Stimulated activated CD8-positive, alpha-beta memory T cell treated with anti-CD3 and anti-CD28 coated beads, Interleukin-12 subunit alpha, Interleukin-12 subunit beta, amount 100 ng/mL, for 4 hours (primary cell): ENCODE measurements around the gene SRMS.

Source experiments
- DNase-seq: peaks from one replicate; pipeline ENCODE4 v3.0.0-alpha.2; 2020; ENCODE audit warnings: low read depth

SRMS gene

DNA sequence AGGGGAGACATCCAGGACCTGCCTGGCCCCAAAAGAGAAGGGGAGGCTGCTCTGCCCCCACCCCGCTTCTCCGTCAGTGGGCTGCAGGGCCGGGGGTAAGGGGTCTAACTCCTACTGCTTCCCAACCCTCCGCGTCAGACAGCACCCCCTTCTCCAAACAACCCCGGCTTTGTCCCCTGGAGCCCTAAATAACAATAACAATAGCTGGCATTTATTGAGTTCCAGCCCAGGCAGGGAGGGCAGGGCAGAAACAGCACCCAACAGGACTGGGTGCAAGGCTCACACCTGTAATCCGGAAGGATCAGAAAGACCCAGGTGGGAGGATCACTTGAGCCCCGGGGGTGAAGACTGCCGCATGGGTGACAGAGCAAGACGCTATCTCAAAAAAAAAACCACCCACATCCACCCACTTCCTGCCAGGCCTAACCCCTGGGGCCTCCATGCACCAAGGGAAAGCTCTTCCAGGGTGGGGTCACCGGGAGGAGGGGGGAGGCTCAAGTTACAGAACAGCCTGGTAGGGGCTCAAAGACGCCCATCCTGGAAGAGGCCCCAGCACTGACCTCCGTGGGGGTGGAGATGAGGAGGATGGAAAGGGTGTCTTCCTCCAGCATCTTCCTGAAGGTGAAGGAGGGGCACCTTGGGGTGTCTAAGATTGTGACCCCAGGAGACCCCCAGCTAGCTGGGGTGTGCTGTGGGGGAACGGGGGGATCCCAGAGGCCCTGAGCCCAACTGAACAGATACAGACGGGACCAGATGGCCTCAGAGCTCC is 5.1 kb upstream of the SRMS start:
- DNase-seq: peak; percentile 17

DNA sequence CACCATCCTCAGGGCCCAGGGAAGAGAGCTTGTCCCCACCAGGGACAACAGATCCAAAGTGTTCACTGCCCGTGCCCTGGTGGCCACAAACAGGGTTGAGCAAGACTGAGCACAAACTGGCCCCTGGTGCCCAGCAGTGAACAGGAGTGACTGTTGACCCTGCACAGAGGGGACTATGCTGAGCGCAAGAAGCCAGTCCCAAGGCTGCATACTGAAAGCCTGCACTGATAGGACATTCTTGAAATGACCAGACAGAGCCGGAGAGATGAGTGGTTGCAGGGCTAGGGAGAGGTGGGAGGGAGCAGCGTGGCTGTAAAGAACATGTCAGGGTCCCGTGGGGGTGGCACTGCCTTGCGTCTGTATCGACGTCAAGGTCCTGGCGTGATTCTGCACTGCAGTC is 3.5 kb upstream of the SRMS start:
- no peak for DNase-seq

DNA sequence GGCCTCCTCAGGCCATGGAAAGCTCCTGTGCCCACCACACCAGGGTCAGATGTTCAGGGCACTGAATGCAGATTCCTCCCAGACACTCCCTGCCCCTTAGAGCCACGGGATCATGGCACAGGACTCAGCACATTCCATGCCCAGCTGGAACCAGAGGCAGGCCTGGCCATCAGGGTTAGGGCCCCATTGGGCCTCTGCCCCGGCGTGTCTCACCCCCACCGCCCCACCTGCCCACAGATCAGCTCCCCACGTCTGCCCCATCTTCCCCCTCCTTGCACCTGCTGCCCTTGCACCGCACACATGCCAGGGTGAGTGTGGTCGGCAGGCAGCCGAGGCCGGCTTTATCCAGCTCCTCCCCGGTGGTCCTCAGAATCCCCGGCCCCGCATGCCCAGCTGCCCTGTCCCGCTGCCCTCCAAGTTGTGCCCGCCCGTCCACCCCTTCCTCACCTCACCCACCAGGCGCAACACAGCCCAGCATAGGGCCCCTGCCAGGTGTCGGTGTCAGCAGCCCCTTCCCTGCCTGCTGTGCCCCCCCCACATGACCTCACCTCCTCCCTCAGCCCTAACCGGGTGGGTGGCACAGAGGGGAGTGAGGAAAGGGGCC is 2.2 kb upstream of the SRMS start:
- no peak for DNase-seq

DNA sequence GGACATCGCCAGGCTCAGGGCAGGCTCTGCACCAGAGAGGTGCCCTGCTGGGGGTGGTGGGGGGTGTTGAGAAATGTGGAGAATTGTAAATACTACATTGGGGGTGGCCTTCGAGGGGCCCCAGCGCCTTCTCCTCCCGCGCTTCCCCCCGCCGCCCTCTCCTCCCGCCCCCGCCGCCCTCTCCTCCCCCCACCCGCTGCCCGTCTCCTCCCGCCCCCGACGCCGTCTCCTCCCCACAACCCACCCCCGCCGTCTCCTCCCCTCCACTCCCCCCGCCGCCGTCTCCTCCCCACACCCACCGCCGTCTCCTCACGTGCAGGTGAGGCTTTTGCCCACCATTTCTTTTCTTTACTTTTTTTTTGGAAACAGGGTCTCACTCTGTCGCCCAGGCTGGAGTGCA is 1.5 kb upstream of the SRMS start:
- DNase-seq: no peak

DNA sequence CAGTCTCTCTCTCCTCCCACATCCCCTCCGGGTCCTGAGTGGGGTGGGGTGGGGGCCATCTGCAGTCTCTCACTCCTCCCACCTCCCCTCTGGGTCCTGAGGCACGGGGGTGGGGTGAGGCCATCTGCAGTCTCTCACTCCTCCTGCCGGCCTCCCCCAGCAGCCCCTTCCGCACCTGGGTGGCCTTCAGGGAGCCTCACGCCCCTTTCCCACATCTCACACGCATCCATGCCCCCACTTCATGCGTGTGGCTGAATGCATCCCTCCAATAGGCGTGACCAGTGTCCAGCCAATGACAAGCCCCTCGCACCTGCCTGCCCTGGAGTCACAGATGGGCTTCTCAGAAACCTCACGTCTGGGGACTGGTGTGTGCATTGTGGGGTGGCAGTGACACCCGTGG is 993 bp upstream of the SRMS start:
- no peak for DNase-seq

DNA sequence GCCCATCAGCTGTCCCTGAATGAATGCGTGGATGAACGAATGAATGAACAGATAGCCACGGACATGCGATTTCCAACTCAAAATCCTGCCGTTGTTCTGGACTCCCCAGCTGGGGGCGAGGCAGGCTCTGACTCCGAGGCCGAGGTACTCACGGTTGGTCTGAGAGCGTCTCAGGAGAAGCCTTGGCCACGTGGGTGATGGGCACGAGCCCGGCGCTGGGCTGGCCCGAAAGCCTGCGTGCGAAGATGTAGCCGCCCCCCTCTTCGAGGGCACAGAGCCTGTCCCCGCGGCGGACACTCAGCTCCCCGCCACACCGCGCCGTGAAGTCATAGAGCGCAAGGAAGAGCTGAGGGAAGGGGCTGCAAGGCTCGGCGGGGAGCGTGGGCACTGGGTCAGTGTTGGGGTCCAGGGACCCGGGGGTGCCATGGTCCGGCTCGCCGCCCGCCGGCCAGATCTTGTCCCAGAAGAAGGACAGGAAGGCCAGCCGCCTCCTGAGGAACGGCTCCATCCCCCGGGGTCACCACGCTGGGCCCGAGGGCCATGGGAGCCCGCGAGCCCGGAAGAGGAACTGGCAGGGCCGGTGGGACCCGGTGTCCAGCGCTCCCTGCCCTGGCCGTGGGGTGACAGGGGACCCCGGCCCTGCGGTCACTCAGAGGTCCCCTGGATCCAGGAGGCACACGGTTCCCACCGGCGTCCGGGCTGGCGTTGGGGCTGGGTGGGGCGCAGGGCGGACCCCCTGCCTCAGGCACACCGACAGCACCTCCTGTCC is 409 bp downstream of the SRMS start:
- no peak for DNase-seq

DNA sequence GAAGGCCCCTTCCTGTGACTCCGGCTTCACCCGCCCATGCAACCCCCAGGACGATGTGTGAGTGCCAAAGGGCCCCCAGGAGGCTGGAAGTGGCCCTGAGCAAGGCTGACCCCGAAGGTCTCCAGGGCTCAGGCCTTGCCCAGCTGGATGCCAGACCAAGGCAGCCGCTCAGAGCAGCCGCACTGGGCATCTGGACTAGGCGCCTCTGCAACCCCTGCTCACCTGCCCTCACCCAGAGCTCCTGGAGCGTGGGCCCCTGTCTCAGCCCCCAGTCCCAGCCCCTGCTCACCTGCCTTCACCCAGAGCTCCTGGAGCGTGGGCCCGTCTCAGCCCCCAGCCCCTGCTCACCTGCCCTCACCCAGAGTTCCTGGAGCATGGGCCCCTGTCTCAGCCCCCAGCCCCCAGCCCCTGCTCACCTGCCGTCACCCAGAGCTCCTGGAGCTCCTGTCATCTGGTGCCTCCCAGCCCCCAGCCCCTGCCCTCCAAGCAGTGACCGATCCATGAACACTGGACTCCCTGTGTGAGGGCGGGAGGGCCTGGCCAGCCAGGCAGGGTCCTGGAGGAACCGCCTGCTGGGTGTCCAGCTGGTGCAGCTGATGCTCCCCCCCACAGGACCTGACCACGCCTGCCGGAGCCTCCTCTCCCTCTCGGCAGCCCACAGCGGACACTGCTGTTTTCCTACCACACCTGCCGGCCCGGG is 1.1 kb downstream of the SRMS start:
- DNase-seq: no peak

DNA sequence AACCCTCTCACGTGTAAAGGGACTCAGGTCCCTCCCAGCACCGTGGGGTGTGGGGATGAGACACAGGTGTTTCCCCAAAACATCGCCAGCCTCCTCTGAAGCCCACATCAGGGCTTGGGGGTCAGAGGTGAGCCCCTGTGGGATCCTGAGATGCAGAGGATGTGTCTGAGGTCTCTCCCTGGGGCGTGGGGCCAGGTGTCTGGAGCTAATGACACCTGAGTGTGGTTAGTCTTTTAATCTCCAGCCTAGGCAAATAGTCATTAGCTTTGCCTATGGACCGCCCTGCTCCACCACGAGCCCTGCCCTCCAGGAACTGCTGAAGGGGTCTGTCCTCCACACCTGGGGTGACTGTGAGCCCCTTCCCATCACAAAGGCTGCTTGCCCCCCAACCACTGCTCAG is 1.7 kb downstream of the SRMS start:
- DNase-seq: no peak

DNA sequence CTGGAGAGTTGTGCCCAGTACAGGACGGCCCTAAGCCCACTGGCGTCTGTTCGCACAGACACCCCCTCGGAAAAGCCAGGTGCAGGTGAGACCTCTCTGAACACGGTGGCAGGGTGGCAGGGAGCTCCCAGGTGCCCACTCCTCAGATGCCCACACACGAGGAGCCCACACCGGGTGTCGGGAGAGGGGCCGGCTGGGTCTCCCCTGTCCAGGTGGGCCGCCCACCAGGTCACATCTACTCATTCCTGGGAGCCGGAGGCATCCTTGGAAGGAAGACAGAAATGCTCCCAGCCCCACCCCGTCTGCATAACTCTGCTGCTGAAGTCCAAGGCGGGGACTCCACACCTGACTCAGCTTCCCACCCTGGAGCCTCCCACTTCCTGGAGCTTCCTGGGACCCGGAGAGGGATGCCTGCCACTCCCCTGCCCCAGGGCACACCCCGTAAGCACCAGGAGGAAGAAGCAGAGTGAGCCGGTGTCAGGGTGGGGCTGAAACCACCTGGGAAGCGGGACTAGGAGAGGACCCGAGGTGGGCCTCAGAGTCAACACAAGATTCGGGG is 2.5 kb downstream of the SRMS start:
- no peak for DNase-seq

DNA sequence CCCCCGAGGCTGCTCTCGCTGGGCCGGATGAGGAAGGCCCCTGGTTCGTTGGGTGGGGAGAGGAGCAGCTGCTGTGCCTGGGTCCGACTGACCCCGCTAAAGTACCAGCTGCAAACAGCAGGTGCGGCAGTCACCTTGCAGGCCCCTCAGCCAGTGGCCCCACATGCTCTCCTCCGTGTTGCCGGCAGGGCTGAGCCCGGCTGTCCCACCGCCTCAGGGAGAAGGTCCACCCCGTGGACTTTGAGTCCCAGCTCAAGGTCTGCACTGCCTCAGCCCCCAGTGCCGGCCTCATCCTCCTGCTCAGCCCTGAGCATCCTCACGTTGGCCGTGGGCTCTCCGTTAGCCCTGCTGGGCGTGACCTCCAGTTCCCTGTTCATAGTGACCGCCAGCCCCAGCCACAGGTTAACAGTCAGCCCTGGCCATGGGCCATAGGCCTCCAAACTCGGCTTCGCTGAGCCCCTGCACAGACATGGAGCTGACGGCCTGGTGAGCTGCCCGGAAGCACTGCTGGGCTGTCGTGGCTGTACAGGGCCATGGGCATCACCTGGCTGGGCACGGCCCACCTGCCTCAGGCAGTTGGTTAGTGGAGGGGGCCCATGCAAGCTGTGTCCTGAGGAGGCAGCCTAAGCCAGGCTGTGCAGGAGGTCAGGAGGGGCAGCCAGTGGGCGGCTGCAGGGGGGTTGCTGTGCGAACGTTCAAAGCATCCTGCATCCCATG is 3.1 kb downstream of the SRMS start:
- DNase-seq: no peak

DNA sequence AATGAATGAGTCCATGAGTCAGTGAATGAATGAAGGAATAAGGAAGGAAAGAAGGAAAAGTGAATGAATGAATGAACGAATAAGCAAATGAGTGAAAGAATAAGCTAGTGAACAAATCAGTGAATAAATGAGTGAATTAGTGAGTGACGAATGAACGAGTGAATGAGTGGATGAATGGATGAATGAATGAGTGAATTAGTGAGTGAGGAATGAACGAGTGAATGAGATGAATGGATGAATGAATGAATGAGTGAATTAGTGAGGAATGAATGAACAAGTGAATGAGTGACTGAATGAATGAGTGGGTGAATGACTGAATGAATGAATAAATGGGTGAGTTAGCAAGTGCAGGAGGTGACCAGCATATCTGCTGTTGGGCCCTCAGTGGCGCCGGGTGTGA is 3.8 kb downstream of the SRMS start:
- DNase-seq: no peak

DNA sequence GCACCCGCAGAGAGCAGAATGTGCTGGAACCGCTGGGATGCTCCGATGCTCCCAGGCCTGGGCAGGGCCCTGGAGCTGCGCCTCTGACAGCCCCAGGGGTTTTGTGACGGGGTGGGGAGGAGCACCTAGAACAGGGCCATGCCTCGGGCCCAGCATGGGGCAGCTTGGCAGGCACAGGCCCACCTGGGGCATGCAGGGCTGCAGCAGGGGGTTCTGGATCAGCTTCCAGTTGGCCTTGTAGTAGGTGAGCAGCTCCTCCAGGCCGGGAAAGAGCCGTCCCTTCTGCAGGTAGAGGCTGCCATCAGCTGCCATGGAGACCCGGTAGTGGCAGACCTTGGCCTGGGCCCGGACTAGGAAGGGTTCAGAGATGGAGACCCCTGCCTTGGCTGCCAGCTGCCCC is 4.4 kb downstream of the SRMS start:
- DNase-seq: no peak

DNA sequence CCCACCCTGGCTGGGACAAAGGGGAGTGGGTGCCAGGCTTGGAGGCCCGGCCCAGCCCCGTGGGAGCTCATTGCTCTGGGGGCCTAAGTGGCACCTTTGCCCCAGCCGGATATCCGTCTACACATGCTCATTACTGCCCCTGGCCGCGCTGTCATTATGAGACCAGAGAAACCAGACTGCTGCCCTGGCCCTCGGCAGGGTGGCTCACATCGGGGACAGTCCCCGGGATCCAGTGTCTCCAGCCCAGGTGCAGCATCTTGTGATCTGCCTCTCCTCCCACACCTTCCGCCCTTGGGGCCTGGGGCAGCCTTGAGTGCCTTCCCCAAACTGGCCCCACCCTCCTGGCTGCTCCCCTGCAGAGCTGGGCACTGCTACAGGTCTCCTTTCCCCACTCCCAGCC is 4.9 kb downstream of the SRMS start:
- no peak for DNase-seq

DNA sequence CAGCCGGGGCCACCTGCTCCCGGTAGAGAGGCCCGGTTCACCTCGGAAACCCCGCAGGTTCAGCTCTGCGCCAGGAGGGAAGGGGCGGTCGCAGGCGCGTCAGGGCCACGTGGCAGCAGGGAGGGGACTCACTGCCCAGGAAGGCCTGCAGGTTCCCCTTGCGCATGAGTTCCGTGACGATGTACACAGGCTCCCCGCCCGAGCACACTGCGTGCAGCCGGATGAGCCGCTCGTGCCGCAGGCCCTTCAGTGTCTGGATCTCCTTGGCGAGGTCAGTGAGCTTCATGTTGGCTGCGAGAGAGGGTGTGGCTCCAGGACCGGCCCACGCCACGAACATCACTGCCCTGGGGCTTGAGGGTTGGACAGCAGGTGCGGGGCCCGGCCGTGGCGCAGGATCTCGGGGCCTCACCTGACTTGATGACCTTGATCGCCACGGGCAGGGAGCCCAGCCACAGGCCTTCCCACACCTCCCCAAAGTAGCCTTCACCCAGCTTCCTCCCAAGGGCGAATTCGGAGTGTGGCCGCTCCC is 5.5 kb downstream of the SRMS start:
- DNase-seq: no peak

DNA sequence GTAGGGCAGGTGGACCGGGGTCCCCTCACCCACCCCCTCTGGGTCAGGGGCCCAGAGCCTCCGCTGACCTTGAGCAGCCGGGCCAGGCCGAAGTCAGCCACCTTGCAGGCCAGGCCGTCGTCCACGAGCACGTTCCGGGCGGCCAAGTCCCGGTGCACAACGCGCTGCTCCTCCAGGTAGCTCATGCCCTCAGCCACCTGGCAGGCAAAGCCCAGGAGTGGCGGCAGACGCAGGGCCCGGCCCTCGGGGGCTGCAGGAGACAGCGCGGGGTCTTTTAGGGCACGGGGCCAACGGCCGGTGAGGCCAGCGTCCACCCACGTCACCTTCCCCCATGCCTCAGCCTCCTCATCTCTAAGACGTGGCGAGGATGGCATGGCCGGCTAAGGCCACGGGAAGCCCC is 6.2 kb downstream of the SRMS start:
- no peak for DNase-seq

DNA sequence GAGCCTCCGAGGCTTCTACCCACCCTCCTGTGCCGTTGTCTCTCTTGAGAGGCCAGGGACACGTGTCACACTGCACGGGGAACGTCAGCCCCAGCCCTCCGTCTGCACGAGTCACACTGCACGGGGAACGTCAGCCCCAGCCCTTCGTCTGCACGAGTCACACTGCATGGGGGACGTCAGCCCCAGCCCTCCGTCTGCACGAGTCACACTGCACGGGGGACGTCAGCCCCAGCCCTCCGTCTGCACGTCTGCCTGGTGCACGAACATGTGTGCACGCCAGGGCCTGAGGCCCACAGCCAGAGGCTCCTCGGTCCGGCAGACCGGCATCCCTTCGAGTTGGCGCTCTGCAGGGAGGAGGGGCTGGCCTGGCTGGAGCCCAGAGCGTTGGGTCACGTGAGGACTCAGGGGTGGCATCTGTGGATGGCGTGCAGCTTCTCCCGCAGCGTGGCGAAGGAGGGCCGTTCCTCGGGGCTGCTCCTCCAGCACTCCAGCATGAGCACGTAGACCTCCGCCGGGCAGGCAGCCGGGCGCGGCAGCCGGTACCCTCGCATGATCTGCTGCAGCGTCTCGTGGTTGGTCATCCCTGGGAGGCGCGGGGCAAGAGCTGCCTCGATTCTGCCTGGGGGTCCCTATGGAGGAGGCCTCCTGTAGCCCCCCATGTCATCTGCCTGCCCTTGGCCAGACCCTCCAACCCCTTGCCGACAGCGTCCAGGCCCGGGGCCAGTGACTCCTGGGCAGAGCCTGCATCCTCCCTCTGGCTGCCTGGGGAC is 6.9 kb downstream of the SRMS start:
- no peak for DNase-seq

DNA sequence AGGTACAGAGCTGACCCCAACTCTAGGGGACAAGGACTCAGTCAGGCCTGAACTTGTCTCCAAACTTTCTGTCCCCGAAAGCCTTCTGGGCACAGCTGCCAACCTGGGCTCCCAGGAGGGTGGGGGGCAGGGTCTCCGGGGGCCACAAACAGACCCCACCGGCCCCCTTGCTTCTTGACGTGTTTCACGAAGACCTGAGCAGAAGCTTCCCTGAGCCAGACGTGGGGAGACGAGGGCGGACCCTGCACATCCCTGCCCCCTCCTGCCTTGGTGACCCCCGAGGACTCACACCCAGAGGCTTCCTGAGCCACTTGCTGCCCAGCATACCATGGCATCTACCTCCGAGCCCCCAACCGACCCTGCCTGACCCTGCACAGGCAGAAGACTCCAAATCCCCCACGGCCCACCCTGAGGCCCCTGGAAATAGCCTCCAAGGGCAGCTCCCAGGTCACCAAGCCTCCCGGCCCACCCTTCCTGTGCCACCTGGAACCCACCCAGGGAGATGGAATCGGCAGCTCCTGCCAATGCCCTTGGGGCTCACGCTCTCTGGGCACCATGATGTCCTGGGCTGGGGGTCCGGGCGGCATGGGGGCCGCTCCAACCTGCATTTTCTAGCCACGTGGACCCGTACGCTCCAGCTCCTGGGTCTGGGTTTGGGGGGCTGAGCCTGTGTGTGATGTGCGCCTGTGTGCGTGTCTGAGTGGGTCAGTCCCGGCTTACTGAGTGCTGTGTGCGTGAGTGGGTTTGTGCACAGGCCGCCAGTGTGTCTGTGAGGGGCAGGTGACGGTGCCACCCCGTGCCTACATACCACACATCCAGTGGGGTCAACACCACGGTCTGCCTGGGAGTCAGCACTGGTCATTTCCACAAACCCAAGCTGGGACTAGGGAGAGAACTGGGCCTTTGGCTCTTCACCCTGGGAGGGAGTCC is 7.8 kb downstream of the SRMS start:
- no peak for DNase-seq

DNA sequence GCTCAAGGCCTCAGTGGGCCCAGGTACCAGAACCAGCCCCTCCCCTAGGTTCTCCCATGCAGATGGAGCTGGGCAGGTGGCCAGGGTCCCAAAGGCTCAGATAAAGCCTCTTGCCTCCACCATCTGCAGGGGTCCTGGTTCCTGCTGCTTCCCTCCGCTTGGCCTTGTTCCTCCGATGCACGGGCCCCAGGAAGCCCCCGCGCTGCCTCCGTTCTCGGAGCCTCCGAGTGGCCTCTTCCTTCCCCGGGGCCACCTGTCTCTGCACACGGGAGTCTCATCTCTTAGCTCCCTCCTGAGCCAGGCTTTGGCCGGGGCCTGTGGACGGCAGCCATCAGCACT is 8.5 kb downstream of the SRMS start:
- DNase-seq: no peak

DNA sequence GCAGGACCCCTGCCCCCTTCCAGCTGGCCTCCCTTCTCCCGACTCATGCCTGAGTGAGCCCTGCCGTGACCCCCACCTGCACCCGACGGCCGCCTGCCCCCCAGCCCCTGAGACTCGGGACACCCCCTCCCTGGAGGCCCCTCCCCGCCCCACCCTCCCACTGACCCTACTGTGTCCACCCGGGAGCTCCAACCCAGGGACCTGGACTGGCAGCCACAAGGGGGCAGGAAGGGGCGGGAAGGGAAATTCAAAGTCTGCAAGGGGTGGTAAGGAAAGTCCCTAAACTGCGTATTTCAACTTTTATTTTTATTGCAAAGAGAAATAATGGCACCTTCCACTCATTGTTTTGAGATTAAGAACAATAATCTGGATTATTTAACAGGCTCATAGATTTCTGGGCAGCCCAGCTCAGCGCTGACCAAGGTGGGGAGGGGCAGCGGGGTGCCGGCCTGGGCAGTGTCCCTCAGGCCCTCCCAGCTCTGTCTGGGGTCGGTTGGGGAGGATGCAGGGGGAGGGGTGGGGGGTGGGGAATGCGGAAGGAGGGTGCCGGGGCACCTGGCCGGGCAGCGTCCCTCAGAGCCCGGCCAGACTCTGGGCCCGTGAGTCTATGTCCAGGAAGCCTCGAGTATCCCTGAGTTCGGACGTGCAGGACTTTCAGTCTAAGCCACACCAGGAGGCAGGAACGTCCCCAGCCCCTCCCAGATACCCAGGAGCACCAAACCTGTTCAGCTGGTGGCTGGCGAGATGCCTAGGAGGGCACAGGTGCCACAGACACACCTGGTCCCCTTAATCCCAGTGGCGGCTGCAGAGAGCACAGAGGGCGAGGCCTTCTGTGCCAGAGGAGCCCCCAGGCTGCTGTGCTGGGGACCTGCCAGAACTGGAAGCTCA is 9.1 kb downstream of the SRMS start:
- no peak for DNase-seq
